Liver (tissue), 9 donors: Measurements from ENCODE around the gene ST3GAL3. TPM values are rescaled to one million over a fixed set of nuclear protein-coding genes. Genes with fewer than 3 reads are reported as not detected.

Experiments
- DNase-seq: peaks from one replicate; pipeline ENCODE4 v3.0.0-alpha.2; 2017; ENCODE audit warnings: low spot score
- H3K27ac ChIP-seq, 2 donors: one replicate each; pipeline ENCODE4 v1.7.0; 2013; ENCODE audit warnings: inconsistent platforms in 2 of 2, low read length in 2 of 2, control low read depth in 1 of 2, low read depth in 1 of 2, mild to moderate bottlenecking in 1 of 2
- H3K27me3 ChIP-seq, 4 donors: one replicate each; pipeline versions ENCODE4 v1.6.1 to v1.7.0; 2013; ENCODE audit warnings: low read length in 3 of 4, inconsistent platforms in 1 of 4, mild to moderate bottlenecking in 1 of 4, moderate library complexity in 1 of 4; ENCODE audit not compliant: control insufficient read depth in 4 of 4, insufficient read depth in 4 of 4
- H3K36me3 ChIP-seq, 4 donors: one replicate each; pipeline versions ENCODE4 v1.6.1 to v1.7.0; 2013; ENCODE audit warnings: low read length in 3 of 4, mild to moderate bottlenecking in 3 of 4, low read depth in 1 of 4, moderate library complexity in 1 of 4; ENCODE audit not compliant: control insufficient read depth in 4 of 4, insufficient read depth in 3 of 4
- H3K4me1 ChIP-seq, 4 donors: one replicate each; pipeline versions ENCODE4 v1.6.1 to v1.7.0; 2013; ENCODE audit warnings: low read length in 3 of 4, mild to moderate bottlenecking in 3 of 4, moderate library complexity in 1 of 4; ENCODE audit not compliant: control insufficient read depth in 4 of 4, insufficient read depth in 4 of 4
- H3K4me3 ChIP-seq, 3 donors: one replicate each; pipeline versions ENCODE4 v1.6.1 to v1.7.0; 2013; ENCODE audit warnings: low read length in 3 of 3, control low read depth in 1 of 3, low read depth in 1 of 3, mild to moderate bottlenecking in 1 of 3
- H3K9ac ChIP-seq, 2 donors: one replicate each; pipeline ENCODE4 v1.7.0; 2013; ENCODE audit warnings: low read length in 2 of 2, mild to moderate bottlenecking in 2 of 2, moderate library complexity in 2 of 2, control low read depth in 1 of 2, low read depth in 1 of 2
- H3K9me3 ChIP-seq, 4 donors: one replicate each; pipeline versions ENCODE4 v1.6.1 to v1.7.0; 2013; ENCODE audit warnings: low read length in 3 of 4; ENCODE audit not compliant: control insufficient read depth in 4 of 4
- ATF3 ChIP-seq: IDR thresholded peaks from 2 replicates; pipeline ENCODE4 v1.6.1; 2016; ENCODE audit warnings: antibody characterized with exemption
- CTCF ChIP-seq: fragments of 150-350 bp; IDR thresholded peaks from 2 replicates; pipeline ENCODE4 v1.5.1; 2017; ENCODE audit warnings: improper control_type of control experiment, low read depth, low read length; ENCODE audit not compliant: missing input control
- EGR1 ChIP-seq, 2 donors: IDR thresholded peaks; 2 replicates each; pipeline ENCODE4 v1.6.1; 2016 to 2018; ENCODE audit warnings: antibody characterized with exemption in 2 of 2, low read depth in 2 of 2
- FOXA1 ChIP-seq: IDR thresholded peaks from 2 replicates; pipeline ENCODE4 v1.6.1; 2016; ENCODE audit warnings: antibody characterized with exemption
- FOXA2 ChIP-seq: IDR thresholded peaks from 2 replicates; pipeline ENCODE4 v1.6.1; 2016; ENCODE audit warnings: antibody characterized with exemption
- GABPA ChIP-seq, 2 donors: IDR thresholded peaks in 1 of 2; conservative IDR thresholded peaks in 1 of 2; 2 replicates each; pipeline ENCODE4 v1.6.1; 2016; ENCODE audit warnings: antibody characterized with exemption in 2 of 2, mild to moderate bottlenecking in 1 of 2, moderate library complexity in 1 of 2
- HNF4A ChIP-seq, 2 donors: conservative IDR thresholded peaks; 2 replicates each; pipeline ENCODE4 v1.6.1; 2016; ENCODE audit warnings: antibody characterized with exemption in 2 of 2, mild to moderate bottlenecking in 2 of 2
- HNF4G ChIP-seq: IDR thresholded peaks from 2 replicates; pipeline ENCODE4 v1.6.1; 2016; ENCODE audit warnings: antibody characterized with exemption
- JUND ChIP-seq, 2 donors: IDR thresholded peaks; 2 replicates each; pipeline ENCODE4 v1.6.1; 2016; ENCODE audit warnings: antibody characterized with exemption in 2 of 2
- MAX ChIP-seq: IDR thresholded peaks from 2 replicates; pipeline ENCODE4 v1.6.1; 2016; ENCODE audit warnings: antibody characterized with exemption
- NR2F2 ChIP-seq: IDR thresholded peaks from 2 replicates; pipeline ENCODE4 v1.6.1; 2016; ENCODE audit warnings: antibody characterized with exemption
- RAD21 ChIP-seq, 2 donors: IDR thresholded peaks; 2 replicates each; pipeline ENCODE4 v1.6.1; 2016; ENCODE audit warnings: antibody characterized with exemption in 2 of 2, mild to moderate bottlenecking in 2 of 2
- REST ChIP-seq: IDR thresholded peaks from 2 replicates; pipeline ENCODE4 v1.6.1; 2016; ENCODE audit warnings: antibody characterized with exemption, mild to moderate bottlenecking
- RXRA ChIP-seq, 2 donors: IDR thresholded peaks; 2 replicates each; pipeline ENCODE4 v1.6.1; 2017 to 2018; ENCODE audit warnings: antibody characterized with exemption in 2 of 2, mild to moderate bottlenecking in 1 of 2
- SP1 ChIP-seq: IDR thresholded peaks from 2 replicates; pipeline ENCODE4 v1.6.1; 2018; ENCODE audit warnings: antibody characterized with exemption, mild to moderate bottlenecking
- TAF1 ChIP-seq: conservative IDR thresholded peaks from 2 replicates; pipeline ENCODE4 v1.6.1; 2016; ENCODE audit warnings: antibody characterized with exemption, mild to moderate bottlenecking
- YY1 ChIP-seq: IDR thresholded peaks from 2 replicates; pipeline ENCODE4 v1.6.1; 2016; ENCODE audit warnings: antibody characterized with exemption, mild to moderate bottlenecking
- ZBTB33 ChIP-seq: IDR thresholded peaks from 2 replicates; pipeline ENCODE4 v1.6.1; 2016; ENCODE audit warnings: antibody characterized with exemption
- WGBS: extraction: QIAGEN DNeasy Blood & Tissue Kit; methylation state at CpG from one replicate; pipeline ENCODE4 v1.1.7; 2013; 5-methylcytosine and 5-hydroxymethylcytosine counted together
- polyA plus RNA-seq, 2 donors: library from polyadenylated mRNA; stranded (reverse) in 1 of 2; unstranded in 1 of 2; fragments of 200-250 nt in 1 of 2; fragments of >200 nt in 1 of 2; fragmentation: Nextera tagmentation in 1 of 2; extraction: Ambion mirVana in 1 of 2; gene quantifications; one replicate each; pipeline versions ENCODE4 v1.2.1 to v1.2.3, GENCODE V29; 2013 to 2015
- total RNA-seq, 2 donors: library from RNA; depleted of rRNA; stranded (reverse); fragments of >200 nt; gene quantifications; one replicate each; pipeline ENCODE4 v1.2.3, GENCODE V29; 2014
- donor health status: healthy.
- donor health status: healthy.
- donor health status: healthy.
- donor health status: healthy.
- donor health status: healthy.

ST3GAL3 gene
- total and polyA plus RNA-seq, 4 donors, result 4.9 to 11.4 (median 8.1) TPM

GRCh38 chr1:43750083-43750482 lies 42.7 kb downstream of the ST3GAL3 start:
- Histone ChIP-seq H3K9me3 (no peaks in the 10 kb centered on the region), H3K36me3 (no peaks in the 10 kb centered on the region), H3K27ac (no peak overlapping the region), H3K27me3 (no peaks in the 10 kb centered on the region), H3K4me3 (no peak overlapping the region), H3K9ac (no peak overlapping the region), H3K4me1 (peaks cover 0 to 1% (median 0%) of the 10 kb centered on the region in 4 donors)
- 95% methylated on average over 1 of the region's 1 CpG for WGBS
- TF ChIP-seq FOXA2, result no peak
- TF ChIP-seq FOXA1, result no peak
- TF ChIP-seq HNF4G, result no peak
- no peak for TF ChIP-seq MAX
- no peak for TF ChIP-seq HNF4A (conservative IDR thresholded peaks at IDR 0.05)
- no peak for TF ChIP-seq SP1
- no peak for TF ChIP-seq RAD21 (IDR thresholded peaks at IDR 0.05)
- no peak for TF ChIP-seq REST
- TF ChIP-seq NR2F2, result no peak
- TF ChIP-seq TAF1, result no peak
- TF ChIP-seq ATF3, result no peak
- TF ChIP-seq JUND (IDR thresholded peaks at IDR 0.05), result no peak
- no peak for TF ChIP-seq EGR1 (IDR thresholded peaks at IDR 0.05; ENCODE audit: low read depth in 2 of 2)
- TF ChIP-seq CTCF, result no peak
- no peak for TF ChIP-seq ZBTB33
- TF ChIP-seq GABPA (IDR thresholded peaks at IDR 0.05 in 1 of 2, conservative IDR thresholded peaks at IDR 0.05 in 1 of 2), result no peak
- TF ChIP-seq YY1, result no peak
- TF ChIP-seq RXRA (IDR thresholded peaks at IDR 0.05), result no peak
- no peak for DNase-seq
